ENCODE results near the gene LRRC7. TPM values are rescaled to one million over a fixed set of nuclear protein-coding genes. Genes with fewer than 3 reads are reported as not detected.
A peak's percentile ranks its signal among the peaks of the same experiment; 100 is the strongest.

Gene LRRC7
- total RNA-seq, 3 donors from 2014 or later (not counting 1 experiment from before 2014, with no cell fraction given) = not detected

DNA sequence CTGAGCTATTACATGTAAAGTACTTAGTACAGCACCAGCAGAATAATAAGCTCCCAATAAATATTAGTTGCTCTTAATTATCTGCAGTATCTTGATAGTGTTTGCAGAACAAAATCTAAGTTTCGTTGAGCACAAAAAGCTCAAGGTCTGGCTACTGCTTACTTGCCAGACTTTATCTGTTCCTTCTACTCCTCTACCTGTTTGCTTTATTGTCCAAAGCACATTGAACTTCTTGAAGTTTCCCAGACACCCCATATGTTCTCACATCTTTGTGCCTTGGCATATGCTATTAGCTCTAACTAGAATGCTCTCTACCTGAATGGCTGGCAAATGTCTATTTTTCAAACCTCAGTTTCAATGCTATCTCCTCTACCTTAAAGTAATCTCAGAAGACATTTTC lies 582.7 kb downstream of the LRRC7 start:
- no peak for DNase-seq
- no peaks in the 10 kb centered on the region for H3K27me3 Mint-ChIP-seq (ENCODE audit: low read depth in 2 of 2)
- H3K27ac Mint-ChIP-seq = no peak overlapping the region
- H3K4me1 Mint-ChIP-seq = peaks cover 0 to 5% of the 10 kb centered on the region in 2 donors
- Histone ChIP-seq H3K27me3 (ENCODE audit: control insufficient read depth, insufficient read depth, low read length) (no peaks in the 10 kb centered on the region), H3K4me3 (ENCODE audit: low read length) (no peak overlapping the region), H3K4me1 (ENCODE audit: control insufficient read depth, insufficient read depth, low read length) (no peaks in the 10 kb centered on the region), H3K27ac (ENCODE audit: low read length) (no peak overlapping the region), H3K36me3 (ENCODE audit: control insufficient read depth, insufficient read depth, low read length) (peaks cover 16% of the 10 kb centered on the region), H3K9me3 (ENCODE audit: control insufficient read depth, insufficient read depth, low read length) (no peaks in the 10 kb centered on the region)
- no peak overlapping the region for H3K4me3 Mint-ChIP-seq
- intact Hi-C loops (cut with micrococcal nuclease) = no loop called here
- TF ChIP-seq, protein P1, sequence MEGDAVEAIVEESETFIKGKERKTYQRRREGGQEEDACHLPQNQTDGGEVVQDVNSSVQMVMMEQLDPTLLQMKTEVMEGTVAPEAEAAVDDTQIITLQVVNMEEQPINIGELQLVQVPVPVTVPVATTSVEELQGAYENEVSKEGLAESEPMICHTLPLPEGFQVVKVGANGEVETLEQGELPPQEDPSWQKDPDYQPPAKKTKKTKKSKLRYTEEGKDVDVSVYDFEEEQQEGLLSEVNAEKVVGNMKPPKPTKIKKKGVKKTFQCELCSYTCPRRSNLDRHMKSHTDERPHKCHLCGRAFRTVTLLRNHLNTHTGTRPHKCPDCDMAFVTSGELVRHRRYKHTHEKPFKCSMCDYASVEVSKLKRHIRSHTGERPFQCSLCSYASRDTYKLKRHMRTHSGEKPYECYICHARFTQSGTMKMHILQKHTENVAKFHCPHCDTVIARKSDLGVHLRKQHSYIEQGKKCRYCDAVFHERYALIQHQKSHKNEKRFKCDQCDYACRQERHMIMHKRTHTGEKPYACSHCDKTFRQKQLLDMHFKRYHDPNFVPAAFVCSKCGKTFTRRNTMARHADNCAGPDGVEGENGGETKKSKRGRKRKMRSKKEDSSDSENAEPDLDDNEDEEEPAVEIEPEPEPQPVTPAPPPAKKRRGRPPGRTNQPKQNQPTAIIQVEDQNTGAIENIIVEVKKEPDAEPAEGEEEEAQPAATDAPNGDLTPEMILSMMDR (IDR thresholded peaks at IDR 0.05) = no peak
- ATAC-seq = no peak
- WGBS (ENCODE audit: insufficient coverage) = 100% methylated on average over 1 of the region's 1 CpG
- H3K36me3 Mint-ChIP-seq = no peaks in the 10 kb centered on the region
- no peaks in the 10 kb centered on the region for H3K9me3 Mint-ChIP-seq

DNA sequence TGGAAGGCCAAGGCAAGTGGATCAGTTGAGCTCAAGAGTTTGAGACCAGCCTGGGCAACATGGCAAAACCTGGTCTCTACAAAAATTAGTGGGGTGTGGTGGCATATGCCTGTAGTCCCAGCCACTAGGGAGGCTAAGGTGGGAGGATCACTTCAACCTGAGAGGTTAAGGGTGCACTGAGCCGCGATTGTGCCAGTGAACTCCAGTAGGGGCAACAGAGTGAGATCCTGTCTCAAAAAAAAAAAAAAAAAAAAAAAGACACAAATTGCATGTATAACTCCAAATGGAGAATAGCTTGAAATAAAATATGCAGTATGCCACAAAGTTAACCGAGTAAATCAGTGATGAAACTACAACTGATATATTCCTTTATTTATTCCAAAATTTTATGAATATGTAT lies 586.0 kb downstream of the LRRC7 start:
- H3K4me1 Mint-ChIP-seq = peaks cover 0 to 5% of the 10 kb centered on the region in 2 donors
- no peaks in the 10 kb centered on the region for H3K9me3 ChIP-seq (ENCODE audit: control insufficient read depth, insufficient read depth, low read length)
- H3K36me3 Mint-ChIP-seq = no peaks in the 10 kb centered on the region
- H3K4me3 Mint-ChIP-seq = no peak overlapping the region
- intact Hi-C loops (cut with micrococcal nuclease) = no loop called here
- H3K27me3 ChIP-seq (ENCODE audit: control insufficient read depth, insufficient read depth, low read length) = no peaks in the 10 kb centered on the region
- DNase-seq (peak in 1 of 2 donors; percentile 4), ATAC-seq (no peak)
- no peaks in the 10 kb centered on the region for H3K4me1 ChIP-seq (ENCODE audit: control insufficient read depth, insufficient read depth, low read length)
- TF ChIP-seq, protein P1 (IDR thresholded peaks at IDR 0.05) = no peak
- H3K9me3 Mint-ChIP-seq = no peaks in the 10 kb centered on the region
- no peak overlapping the region for H3K27ac Mint-ChIP-seq
- H3K27me3 Mint-ChIP-seq (ENCODE audit: low read depth in 2 of 2) = no peaks in the 10 kb centered on the region
- H3K27ac ChIP-seq (ENCODE audit: low read length) = no peak overlapping the region
- H3K4me3 ChIP-seq (ENCODE audit: low read length) = no peak overlapping the region
- WGBS (ENCODE audit: insufficient coverage) = no CpG with 5 or more reads among the region's 3 CpGs
- peaks cover 9% of the 10 kb centered on the region for H3K36me3 ChIP-seq (ENCODE audit: control insufficient read depth, insufficient read depth, low read length)

DNA sequence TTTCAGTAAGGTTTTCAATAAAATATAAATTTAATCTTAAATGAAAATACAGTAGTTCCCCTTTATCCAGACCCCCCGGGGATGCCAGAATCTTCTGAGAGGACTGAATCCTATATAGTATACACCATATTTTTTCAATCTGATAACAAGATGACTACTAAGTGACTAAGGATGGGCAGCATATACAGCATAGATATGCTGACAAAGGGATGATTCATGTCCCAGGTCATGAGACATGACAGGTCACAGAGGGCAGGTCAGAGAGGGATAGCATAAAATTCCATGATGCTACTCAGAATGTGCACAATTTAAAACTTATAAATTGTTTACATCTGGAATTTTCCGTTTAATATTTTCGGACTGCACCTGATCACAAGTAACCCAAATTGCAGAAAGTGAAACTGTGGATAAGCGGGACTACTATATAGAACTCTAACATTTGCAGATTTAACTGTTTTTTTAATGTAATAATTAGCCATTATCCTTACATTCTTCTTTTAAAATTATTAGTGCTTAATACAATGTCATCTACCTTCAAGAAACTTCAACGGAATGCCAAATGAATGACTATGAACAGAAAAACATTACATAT lies 588.9 kb downstream of the LRRC7 start:
- Mint-ChIP-seq H3K4me1 (no peaks in the 10 kb centered on the region), H3K36me3 (no peaks in the 10 kb centered on the region), H3K27me3 (ENCODE audit: low read depth in 2 of 2) (no peaks in the 10 kb centered on the region), H3K4me3 (no peak overlapping the region), H3K9me3 (no peaks in the 10 kb centered on the region), H3K27ac (no peak overlapping the region)
- Histone ChIP-seq H3K9me3 (ENCODE audit: control insufficient read depth, insufficient read depth, low read length) (no peaks in the 10 kb centered on the region), H3K27ac (ENCODE audit: low read length) (no peak overlapping the region), H3K4me1 (ENCODE audit: control insufficient read depth, insufficient read depth, low read length) (no peaks in the 10 kb centered on the region), H3K27me3 (ENCODE audit: control insufficient read depth, insufficient read depth, low read length) (no peaks in the 10 kb centered on the region), H3K36me3 (ENCODE audit: control insufficient read depth, insufficient read depth, low read length) (peaks cover 10% of the 10 kb centered on the region), H3K4me3 (ENCODE audit: low read length) (no peak overlapping the region)
- ATAC-seq (no peak), DNase-seq (no peak)
- intact Hi-C loops (cut with micrococcal nuclease) = no loop called here
- TF ChIP-seq, protein P1 (IDR thresholded peaks at IDR 0.05) = no peak
- no CpG with 5 or more reads among the region's 5 CpGs for WGBS (ENCODE audit: insufficient coverage)

DNA sequence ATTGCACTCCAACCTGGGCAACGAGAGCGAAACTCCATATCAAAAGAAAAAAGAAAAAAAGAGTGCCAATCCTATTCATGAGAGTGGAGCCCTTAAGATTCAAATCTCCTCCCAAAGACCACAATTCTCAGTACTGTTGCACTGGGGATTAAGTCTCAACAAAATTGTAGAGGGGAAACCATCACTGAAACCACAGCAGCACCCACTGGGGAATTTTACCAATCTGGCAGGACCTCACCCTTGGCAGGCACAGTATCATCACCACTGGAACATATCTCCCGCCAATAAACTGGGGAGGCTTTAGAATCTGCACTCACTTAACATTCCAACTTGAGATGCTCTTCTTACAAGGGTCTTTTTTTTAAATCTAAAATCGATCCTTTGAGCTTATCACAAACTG lies 596.6 kb downstream of the LRRC7 start:
- H3K36me3 Mint-ChIP-seq = no peaks in the 10 kb centered on the region
- no peak overlapping the region for H3K4me3 Mint-ChIP-seq
- H3K4me1 ChIP-seq (ENCODE audit: control insufficient read depth, insufficient read depth, low read length) = no peaks in the 10 kb centered on the region
- ATAC-seq = no peak
- no peak overlapping the region for H3K27ac ChIP-seq (ENCODE audit: low read length)
- WGBS (ENCODE audit: insufficient coverage) = 93% methylated on average over 3 of the region's 4 CpGs
- H3K27me3 ChIP-seq (ENCODE audit: control insufficient read depth, insufficient read depth, low read length) = no peaks in the 10 kb centered on the region
- H3K9me3 Mint-ChIP-seq = no peaks in the 10 kb centered on the region
- no peaks in the 10 kb centered on the region for H3K27me3 Mint-ChIP-seq (ENCODE audit: low read depth in 2 of 2)
- TF ChIP-seq, protein P1 (IDR thresholded peaks at IDR 0.05) = no peak
- no peak for DNase-seq
- H3K36me3 ChIP-seq (ENCODE audit: control insufficient read depth, insufficient read depth, low read length) = peaks cover 8% of the 10 kb centered on the region
- no peak overlapping the region for H3K27ac Mint-ChIP-seq
- H3K4me1 Mint-ChIP-seq = no peaks in the 10 kb centered on the region
- H3K4me3 ChIP-seq (ENCODE audit: low read length) = no peak overlapping the region
- H3K9me3 ChIP-seq (ENCODE audit: control insufficient read depth, insufficient read depth, low read length) = no peaks in the 10 kb centered on the region
- intact Hi-C loops (cut with micrococcal nuclease) = no loop called here

Data from natural killer cell (primary cell).